Superior temporal gyrus (tissue), 1 donor: ENCODE data around the gene DENND4A.
"Not testable (repeated sequence)": the region's sequence is repeated elsewhere in the genome, so short reads cannot be mapped to it uniquely, and the experiment has no call there.

Experiments
- DNase-seq: peaks from one replicate; pipeline ENCODE4 v3.0.0-alpha.2; 2016; ENCODE audit errors: extremely low spot score

Gene DENND4A

GRCh38 chr15:65789105-65789504, 3.0 kb downstream of the DENND4A start:
- DNase-seq: no peak

GRCh38 chr15:65787260-65787659, 4.8 kb downstream of the DENND4A start:
- no peak for DNase-seq

GRCh38 chr15:65785151-65785550, 6.9 kb downstream of the DENND4A start:
- DNase-seq: no peak

GRCh38 chr15:65783872-65784271, 8.2 kb downstream of the DENND4A start:
- DNase-seq: no peak

GRCh38 chr15:65782096-65782495, 10.0 kb downstream of the DENND4A start:
- no peak for DNase-seq

- not testable (repeated sequence) for DNase-seq
Observed at GRCh38 chr15:65778701-65779100, 13.4 kb downstream of the DENND4A start.

GRCh38 chr15:65778269-65778668, 13.8 kb downstream of the DENND4A start:
- DNase-seq: no peak

GRCh38 chr15:65777843-65778242, 14.2 kb downstream of the DENND4A start:
- DNase-seq: no peak

GRCh38 chr15:65777053-65777452, 15.0 kb downstream of the DENND4A start:
- no peak for DNase-seq

GRCh38 chr15:65773386-65774111, 18.5 kb downstream of the DENND4A start:
- DNase-seq: no peak

GRCh38 chr15:65772930-65773329, 19.2 kb downstream of the DENND4A start:
- no peak for DNase-seq

- no peak for DNase-seq
Observed at GRCh38 chr15:65771870-65772269, 20.2 kb downstream of the DENND4A start.

GRCh38 chr15:65769482-65769881, 22.6 kb downstream of the DENND4A start:
- DNase-seq: no peak

- DNase-seq: no peak
Observed at GRCh38 chr15:65767895-65768294, 24.2 kb downstream of the DENND4A start.

GRCh38 chr15:65767264-65767595, 24.9 kb downstream of the DENND4A start:
- DNase-seq: no peak

GRCh38 chr15:65766422-65767263, 25.4 kb downstream of the DENND4A start:
- no peak for DNase-seq

- no peak for DNase-seq
Observed at GRCh38 chr15:65765106-65765505, 27.0 kb downstream of the DENND4A start.

- DNase-seq: no peak
Observed at GRCh38 chr15:65762914-65763787, 28.9 kb downstream of the DENND4A start.

- DNase-seq: no peak
Observed at GRCh38 chr15:65762399-65762798, 29.7 kb downstream of the DENND4A start.

- DNase-seq: no peak
Observed at GRCh38 chr15:65761210-65761926, 30.7 kb downstream of the DENND4A start.

- no peak for DNase-seq
Observed at GRCh38 chr15:65759441-65759840, 32.7 kb downstream of the DENND4A start.

- DNase-seq: no peak
Observed at GRCh38 chr15:65758242-65758641, 33.9 kb downstream of the DENND4A start.
